GM21447 (cell line): ENCODE data around the gene REXO1.

ENCODE experiments used
- ATAC-seq: cut with Tn5 transposase; IDR thresholded peaks from one replicate; pipeline ENCODE4 v1.9.1; 2021; ENCODE audit not compliant: unreplicated experiment

REXO1 gene

GRCh38 chr19:1794424-1795172 lies 53.7 kb downstream of the REXO1 start:
- no peak for ATAC-seq

- no peak for ATAC-seq
Observed at GRCh38 chr19:1791879-1792278, 56.4 kb downstream of the REXO1 start.

GRCh38 chr19:1790054-1790792 lies 58.1 kb downstream of the REXO1 start:
- ATAC-seq, result no peak

- no peak for ATAC-seq
Observed at GRCh38 chr19:1789261-1790041, 58.8 kb downstream of the REXO1 start.

- no peak for ATAC-seq
Observed at GRCh38 chr19:1787116-1787515, 61.2 kb downstream of the REXO1 start.

- no peak for ATAC-seq
Observed at GRCh38 chr19:1786668-1787067, 61.6 kb downstream of the REXO1 start.

GRCh38 chr19:1785310-1785709 lies 63.0 kb downstream of the REXO1 start:
- no peak for ATAC-seq

GRCh38 chr19:1783874-1784273 lies 64.4 kb downstream of the REXO1 start:
- ATAC-seq, result no peak

GRCh38 chr19:1783354-1783753 lies 64.9 kb downstream of the REXO1 start:
- no peak for ATAC-seq

- no peak for ATAC-seq
Observed at GRCh38 chr19:1782521-1782920, 65.8 kb downstream of the REXO1 start.

GRCh38 chr19:1780272-1780958 lies 67.9 kb downstream of the REXO1 start:
- no peak for ATAC-seq

- ATAC-seq, result no peak
Observed at GRCh38 chr19:1779574-1779973, 68.7 kb downstream of the REXO1 start.

- ATAC-seq, result no peak
Observed at GRCh38 chr19:1777149-1777548, 71.1 kb downstream of the REXO1 start.

GRCh38 chr19:1776606-1777147 lies 71.6 kb downstream of the REXO1 start:
- no peak for ATAC-seq

- no peak for ATAC-seq
Observed at GRCh38 chr19:1775951-1776605, 72.2 kb downstream of the REXO1 start.

GRCh38 chr19:1774989-1775772 lies 73.1 kb downstream of the REXO1 start:
- ATAC-seq, result no peak

GRCh38 chr19:1773184-1773583 lies 75.1 kb downstream of the REXO1 start:
- ATAC-seq, result no peak

GRCh38 chr19:1770866-1771576 lies 77.3 kb downstream of the REXO1 start:
- no peak for ATAC-seq

- no peak for ATAC-seq
Observed at GRCh38 chr19:1769645-1769985, 78.7 kb downstream of the REXO1 start.
